ENCODE measurements around the gene SMIM12.

Gene SMIM12

DNA sequence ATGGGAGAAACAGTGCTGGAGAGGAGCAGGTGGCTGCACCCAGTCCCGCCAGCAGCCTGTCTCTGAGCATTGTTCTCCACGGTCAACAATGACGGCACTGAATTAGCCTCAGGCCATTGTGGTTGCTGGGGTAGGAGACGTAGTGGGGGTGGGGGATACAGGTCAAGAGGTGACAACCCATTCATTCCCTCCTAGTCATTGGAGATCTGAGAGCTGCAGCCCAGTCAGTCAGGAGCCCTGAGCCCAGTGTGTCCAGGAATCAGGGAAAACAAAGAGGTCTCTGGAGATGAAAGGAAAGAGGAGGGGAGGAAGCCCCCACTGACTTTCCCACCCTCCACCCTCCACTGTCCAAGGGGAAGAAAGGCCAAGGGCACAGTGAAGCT, 15.3 kb downstream of the SMIM12 start:
- H3K27ac ChIP-seq: no peak overlapping the region
- TF ChIP-seq, protein P1, sequence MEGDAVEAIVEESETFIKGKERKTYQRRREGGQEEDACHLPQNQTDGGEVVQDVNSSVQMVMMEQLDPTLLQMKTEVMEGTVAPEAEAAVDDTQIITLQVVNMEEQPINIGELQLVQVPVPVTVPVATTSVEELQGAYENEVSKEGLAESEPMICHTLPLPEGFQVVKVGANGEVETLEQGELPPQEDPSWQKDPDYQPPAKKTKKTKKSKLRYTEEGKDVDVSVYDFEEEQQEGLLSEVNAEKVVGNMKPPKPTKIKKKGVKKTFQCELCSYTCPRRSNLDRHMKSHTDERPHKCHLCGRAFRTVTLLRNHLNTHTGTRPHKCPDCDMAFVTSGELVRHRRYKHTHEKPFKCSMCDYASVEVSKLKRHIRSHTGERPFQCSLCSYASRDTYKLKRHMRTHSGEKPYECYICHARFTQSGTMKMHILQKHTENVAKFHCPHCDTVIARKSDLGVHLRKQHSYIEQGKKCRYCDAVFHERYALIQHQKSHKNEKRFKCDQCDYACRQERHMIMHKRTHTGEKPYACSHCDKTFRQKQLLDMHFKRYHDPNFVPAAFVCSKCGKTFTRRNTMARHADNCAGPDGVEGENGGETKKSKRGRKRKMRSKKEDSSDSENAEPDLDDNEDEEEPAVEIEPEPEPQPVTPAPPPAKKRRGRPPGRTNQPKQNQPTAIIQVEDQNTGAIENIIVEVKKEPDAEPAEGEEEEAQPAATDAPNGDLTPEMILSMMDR (IDR thresholded peaks at IDR 0.05): no peak
- TF ChIP-seq ZFX (IDR thresholded peaks at IDR 0.05; ENCODE audit: borderline replicate concordance): no peak

DNA sequence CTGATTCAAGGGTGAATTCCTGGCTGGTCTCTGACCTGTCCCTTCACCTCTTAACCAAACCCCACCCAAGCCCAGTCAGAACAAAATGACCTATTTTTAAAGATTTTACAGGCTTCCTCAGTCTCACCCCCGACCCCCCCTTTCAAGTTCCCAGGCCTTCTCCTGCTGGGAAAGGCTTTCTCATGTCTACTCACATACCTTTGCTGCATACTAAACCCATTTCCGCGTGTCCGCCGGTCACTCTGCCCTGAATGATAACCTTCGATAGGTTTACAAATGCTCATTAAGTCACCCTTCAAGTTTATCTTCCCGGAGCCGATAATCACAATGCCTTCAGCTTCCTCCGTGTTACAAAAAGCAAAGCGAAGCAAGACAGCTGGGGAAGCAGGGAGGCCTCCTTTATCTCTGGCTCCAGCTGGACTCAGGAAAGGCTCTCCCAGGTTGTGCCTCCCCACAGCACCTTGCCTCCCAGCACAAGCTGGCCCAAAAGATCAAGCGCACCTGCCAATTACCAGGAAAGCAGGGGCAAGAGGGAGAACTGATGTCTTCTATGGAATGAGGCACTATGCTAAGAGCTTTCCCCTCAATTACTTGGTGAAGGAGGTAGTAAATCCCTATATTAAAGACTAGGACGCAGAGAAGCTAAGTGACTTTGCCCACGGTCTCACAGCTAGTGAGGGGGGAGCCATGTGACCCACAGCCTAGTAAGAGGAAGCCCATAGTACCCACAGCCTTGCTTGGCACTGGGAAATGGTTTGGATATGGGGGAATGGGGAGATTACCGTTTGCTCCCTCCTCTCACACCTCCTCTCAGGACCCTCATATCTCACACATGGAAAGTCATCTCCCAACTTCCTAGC, 15.9 kb downstream of the SMIM12 start:
- no peak overlapping the region for H3K27ac ChIP-seq
- no peak for TF ChIP-seq ZFX (IDR thresholded peaks at IDR 0.05; ENCODE audit: borderline replicate concordance)
- TF ChIP-seq, protein P1 (IDR thresholded peaks at IDR 0.05): no peak

DNA sequence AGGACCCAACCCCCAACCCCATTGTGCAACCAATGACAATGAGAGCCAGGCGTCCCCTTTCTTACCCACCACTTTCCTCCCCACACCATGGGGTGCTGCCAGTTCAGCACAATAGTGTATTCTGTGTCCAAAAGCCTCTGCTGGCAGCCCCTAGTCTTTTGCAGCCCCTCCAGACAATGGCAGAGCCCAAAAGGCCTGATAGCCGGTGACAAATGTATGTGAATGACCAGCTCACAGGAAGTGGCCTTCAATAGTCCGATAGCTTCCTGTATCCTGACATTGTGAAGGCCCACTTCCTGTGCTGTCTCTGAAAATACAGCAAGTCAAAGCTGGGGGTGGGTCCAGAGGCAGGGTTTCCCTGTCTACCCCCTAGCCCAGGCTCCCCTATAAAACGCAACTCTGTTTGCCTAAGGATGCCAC, 16.6 kb downstream of the SMIM12 start:
- TF ChIP-seq, protein P1 (IDR thresholded peaks at IDR 0.05): no peak
- TF ChIP-seq ZFX (IDR thresholded peaks at IDR 0.05; ENCODE audit: borderline replicate concordance): no peak
- H3K27ac ChIP-seq: no peak overlapping the region

DNA sequence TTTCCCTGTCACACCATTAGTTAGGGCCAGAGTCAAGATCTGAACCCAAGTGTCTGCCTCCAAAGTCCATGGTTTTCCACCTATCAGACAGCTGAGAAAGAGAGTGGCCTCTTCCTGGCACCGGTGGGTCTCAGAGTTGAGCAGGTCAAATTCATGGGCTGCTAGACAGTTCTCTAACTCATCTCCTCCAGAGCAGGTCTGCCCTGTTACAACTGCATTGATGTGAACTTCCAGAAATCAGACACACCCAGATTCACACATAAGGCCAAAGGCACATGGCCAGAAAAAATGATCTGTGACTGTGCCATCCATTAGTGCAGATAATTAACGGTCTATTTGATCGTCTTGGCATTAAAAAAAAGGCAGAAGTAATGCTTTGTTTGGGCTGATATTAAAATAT, 17.5 kb downstream of the SMIM12 start:
- no peak overlapping the region for H3K27ac ChIP-seq
- TF ChIP-seq ZFX (IDR thresholded peaks at IDR 0.05; ENCODE audit: borderline replicate concordance): no peak
- TF ChIP-seq, protein P1 (IDR thresholded peaks at IDR 0.05): no peak

DNA sequence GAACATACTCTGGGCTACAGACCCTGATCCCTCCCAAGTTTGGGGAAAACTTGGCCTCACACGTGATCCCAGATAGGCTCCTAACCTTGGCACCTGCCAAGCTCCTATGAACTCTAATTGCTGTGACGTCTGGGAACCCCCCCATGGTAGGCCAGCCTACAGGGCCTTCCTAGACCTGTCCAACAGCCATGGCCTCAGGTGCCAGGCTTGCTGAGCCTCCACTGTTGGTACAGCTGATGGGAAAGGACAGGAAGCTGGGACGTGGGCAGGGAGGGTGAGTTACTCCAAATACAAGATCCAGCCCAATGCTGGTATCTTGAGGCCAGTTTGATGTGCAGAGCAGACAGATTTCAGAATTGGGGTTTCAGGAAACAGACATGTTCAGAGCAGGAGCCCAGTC, 19.1 kb downstream of the SMIM12 start:
- no peak for TF ChIP-seq ZFX (IDR thresholded peaks at IDR 0.05; ENCODE audit: borderline replicate concordance)
- TF ChIP-seq, protein P1 (IDR thresholded peaks at IDR 0.05): no peak
- H3K27ac ChIP-seq: no peak overlapping the region

DNA sequence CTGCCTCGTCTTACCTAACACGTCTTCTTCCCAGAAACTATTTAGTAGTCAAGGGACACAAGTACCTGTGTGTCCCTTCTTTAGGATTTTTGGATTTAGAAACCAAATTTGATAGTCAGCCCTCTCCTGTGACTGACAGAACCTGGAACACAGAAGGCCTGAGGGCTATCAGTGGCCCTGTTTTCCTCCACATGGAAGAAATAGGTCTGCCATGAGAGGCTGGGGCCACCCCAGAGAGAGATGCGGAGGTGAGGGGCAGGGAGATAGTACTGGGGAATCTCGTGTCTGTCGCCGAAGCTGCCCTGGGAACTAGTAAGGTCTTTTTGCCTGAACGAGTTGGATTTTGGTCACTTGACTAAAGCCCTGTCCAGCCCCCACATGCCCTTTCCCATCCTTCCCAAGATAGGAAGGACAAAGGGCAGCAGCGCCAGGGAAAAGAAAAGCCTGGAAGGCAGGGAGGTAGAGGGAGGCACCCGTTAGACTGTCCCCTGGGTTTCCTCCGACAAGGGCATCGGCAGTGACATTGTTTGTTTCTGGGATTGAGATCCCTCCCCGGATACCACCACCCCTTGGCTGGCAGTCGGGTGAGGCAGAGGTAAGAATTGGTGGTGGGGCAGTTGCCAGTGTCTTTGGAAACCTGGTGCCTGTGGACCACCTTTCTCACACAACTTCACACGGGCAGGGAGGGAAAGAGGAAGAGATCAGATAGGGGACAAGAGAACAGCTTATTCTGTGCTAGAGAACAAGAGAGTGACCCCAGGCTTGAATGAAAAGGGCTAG, 19.8 kb downstream of the SMIM12 start:
- H3K27ac ChIP-seq: no peak overlapping the region
- no peak for TF ChIP-seq ZFX (IDR thresholded peaks at IDR 0.05; ENCODE audit: borderline replicate concordance)
- TF ChIP-seq, protein P1 (IDR thresholded peaks at IDR 0.05): no peak

DNA sequence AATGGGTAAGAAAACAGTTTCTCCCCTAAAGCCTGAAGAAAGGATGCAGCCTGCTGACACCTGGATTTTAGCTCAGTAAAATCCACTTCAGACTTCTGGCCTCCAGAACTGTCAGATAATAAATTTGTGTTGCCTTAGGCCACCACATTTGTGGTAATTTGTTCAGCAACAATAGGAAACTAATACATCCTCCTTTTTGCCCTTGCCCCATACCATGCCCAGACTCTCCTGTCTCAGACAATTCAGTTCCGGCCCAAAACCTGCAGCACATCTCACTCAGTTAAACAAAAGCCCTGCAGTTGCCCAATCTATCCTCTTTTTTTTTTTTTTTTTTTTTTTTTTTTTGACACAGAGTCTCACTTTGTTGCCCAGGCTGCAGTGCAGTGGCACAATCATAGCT, 25.8 kb downstream of the SMIM12 start:
- TF ChIP-seq, protein P1 (IDR thresholded peaks at IDR 0.05): no peak
- no peak for TF ChIP-seq ZFX (IDR thresholded peaks at IDR 0.05; ENCODE audit: borderline replicate concordance)
- H3K27ac ChIP-seq: no peak overlapping the region

Data from 22Rv1 (cell line).